ENCODE data around the gene VOPP1. TPM values are rescaled to one million over a fixed set of nuclear protein-coding genes. Genes with fewer than 3 reads are reported as not detected.
A peak's percentile ranks its signal among the peaks of the same experiment; 100 is the strongest.

Gene VOPP1
- total and polyA plus RNA-seq, 10 of the 15 experiments (the other 5 are each of a cell fraction or from before 2014, with no cell fraction given), result 32.8 to 206 (median 129) TPM

DNA sequence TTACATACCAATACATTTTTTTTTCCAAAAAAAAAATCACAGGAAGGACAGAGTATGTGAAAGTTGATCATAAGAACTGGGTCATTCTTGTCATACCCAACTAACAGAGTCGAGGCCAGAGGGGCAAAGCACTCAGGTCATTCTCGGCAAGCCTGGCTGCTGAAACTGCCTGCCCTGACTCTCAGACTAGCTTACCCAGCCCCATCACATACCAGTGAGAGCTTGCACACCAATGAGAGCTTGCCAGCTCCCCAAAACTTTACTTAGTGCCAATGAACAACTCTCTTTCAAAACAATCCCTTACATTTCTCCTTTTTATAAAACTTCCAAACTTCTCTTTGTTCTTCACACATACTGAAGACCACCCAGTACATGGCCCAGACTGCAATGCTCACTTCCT lies 48.9 kb downstream of the VOPP1 start:
- H3K9ac ChIP-seq (ENCODE audit: control insufficient read depth, insufficient read depth, low read length), result no peak overlapping the region
- TF ChIP-seq HDAC6 (IDR thresholded peaks at IDR 0.05; ENCODE audit: unreplicated experiment) (no peak), POLR2A (IDR thresholded peaks at IDR 0.05; ENCODE audit: low read depth, low read length) (no peak), ZBTB11 (CRISPR knock-in tag; IDR thresholded peaks at IDR 0.05) (no peak), CEBPZ (IDR thresholded peaks at IDR 0.05; ENCODE audit: low read depth, low read length) (no peak), NR2C2 (IDR thresholded peaks at IDR 0.05; ENCODE audit: borderline replicate concordance, control insufficient read depth, insufficient read length, low read depth) (no peak), ZZZ3 (IDR thresholded peaks at IDR 0.05; ENCODE audit: control insufficient read depth, insufficient read length, low read depth) (no peak), RBBP5 (conservative IDR thresholded peaks at IDR 0.05) (no peak)
- TF ChIP-seq, protein P1, sequence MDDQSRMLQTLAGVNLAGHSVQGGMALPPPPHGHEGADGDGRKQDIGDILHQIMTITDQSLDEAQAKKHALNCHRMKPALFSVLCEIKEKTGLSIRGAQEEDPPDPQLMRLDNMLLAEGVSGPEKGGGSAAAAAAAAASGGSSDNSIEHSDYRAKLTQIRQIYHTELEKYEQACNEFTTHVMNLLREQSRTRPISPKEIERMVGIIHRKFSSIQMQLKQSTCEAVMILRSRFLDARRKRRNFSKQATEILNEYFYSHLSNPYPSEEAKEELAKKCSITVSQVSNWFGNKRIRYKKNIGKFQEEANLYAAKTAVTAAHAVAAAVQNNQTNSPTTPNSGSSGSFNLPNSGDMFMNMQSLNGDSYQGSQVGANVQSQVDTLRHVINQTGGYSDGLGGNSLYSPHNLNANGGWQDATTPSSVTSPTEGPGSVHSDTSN (IDR thresholded peaks at IDR 0.05; ENCODE audit: insufficient replicate concordance, low read depth, low read length), result no peak
- TF ChIP-seq, protein P2, sequence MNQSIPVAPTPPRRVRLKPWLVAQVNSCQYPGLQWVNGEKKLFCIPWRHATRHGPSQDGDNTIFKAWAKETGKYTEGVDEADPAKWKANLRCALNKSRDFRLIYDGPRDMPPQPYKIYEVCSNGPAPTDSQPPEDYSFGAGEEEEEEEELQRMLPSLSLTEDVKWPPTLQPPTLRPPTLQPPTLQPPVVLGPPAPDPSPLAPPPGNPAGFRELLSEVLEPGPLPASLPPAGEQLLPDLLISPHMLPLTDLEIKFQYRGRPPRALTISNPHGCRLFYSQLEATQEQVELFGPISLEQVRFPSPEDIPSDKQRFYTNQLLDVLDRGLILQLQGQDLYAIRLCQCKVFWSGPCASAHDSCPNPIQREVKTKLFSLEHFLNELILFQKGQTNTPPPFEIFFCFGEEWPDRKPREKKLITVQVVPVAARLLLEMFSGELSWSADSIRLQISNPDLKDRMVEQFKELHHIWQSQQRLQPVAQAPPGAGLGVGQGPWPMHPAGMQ (IDR thresholded peaks at IDR 0.05; ENCODE audit: borderline replicate concordance), result no peak
- FAIRE-seq, result no peak
- no TSS peak for BruUV-seq (replicated peaks)
- no peak overlapping the region; the same call in 1 of the 2 replicates for H3K4me2 ChIP-seq (ENCODE audit: control insufficient read depth, insufficient read depth)
- H3K36me3 ChIP-seq (ENCODE audit: control insufficient read depth in 2 of 2, insufficient read depth in 2 of 2, low read length in 1 of 2), result peaks cover 20 to 27% of the 10 kb centered on the region in 2 experiments
- no peak for ATAC-seq
- WGBS (ENCODE audit: insufficient coverage, insufficient replicate concordance, low lambda C conversion rate, missing lambda C conversion rate), result 3% methylated on average over 2 of the region's 2 CpGs
- peak overlapping the region; percentile 65 for H3K27ac ChIP-seq (ENCODE audit: control insufficient read depth, insufficient read depth)
- in situ Hi-C loops (cut with MboI) (no loop called here), intact Hi-C loops (cut with micrococcal nuclease; ENCODE audit: unreplicated experiment) (no loop called here)
- ChIA-PET SMC1A (ENCODE audit: uncharacterized antibody, unreplicated experiment) (interaction anchor here (0.8 to 21.7 kb wide), 7 partner anchors 8 to 230 kb away, joined by 3 to 354 read pairs (median 4); no protein-coding TSS in a partner anchor), RAD21 (ENCODE audit: unreplicated experiment) (interaction anchor here (0.9 to 2.1 kb wide), 6 partner anchors 10 to 235 kb away, joined by 3 to 14 read pairs (median 4); no protein-coding TSS in a partner anchor), POLR2A (interaction anchor here (0.6 to 1.5 kb wide), 3 partner anchors 9 to 548 kb away, joined by 4 to 10 read pairs (median 4); no protein-coding TSS in a partner anchor), CTCF (interaction anchor here (0.6 to 1.9 kb wide), 7 partner anchors 8 to 99 kb away, joined by 3 to 7 read pairs (median 4); no protein-coding TSS in a partner anchor)
- H3K27me3 ChIP-seq (replicated peaks in 1 of 2; ENCODE audit: control insufficient read depth in 2 of 2, insufficient read depth in 2 of 2, low read length in 1 of 2), result no peaks in the 10 kb centered on the region
- no peak overlapping the region for H3K4me3 ChIP-seq
- H2AFZ ChIP-seq (ENCODE audit: control insufficient read depth, low read depth, low read length), result no peak overlapping the region
- H3K79me2 ChIP-seq (ENCODE audit: control insufficient read depth, insufficient read depth, low read length), result peaks cover 81% of the 10 kb centered on the region
- H3K9me3 ChIP-seq (replicated peaks; ENCODE audit: control insufficient read depth, insufficient read depth, low read length), result no peaks in the 10 kb centered on the region
- peaks cover 49% of the 10 kb centered on the region for H3K4me1 ChIP-seq (ENCODE audit: control insufficient read depth, insufficient read depth, low read length)
- no peak for DNase-seq (ENCODE audit: low read depth, low spot score)
- no peaks in the 10 kb centered on the region for H4K20me1 ChIP-seq (ENCODE audit: control insufficient read depth, insufficient read depth)
